Peyer's patch (tissue), 4 donors: ENCODE data around the gene TLR1.

Experiments
- POLR2A ChIP-seq, 2 donors: fragments of 450-650 bp; IDR thresholded peaks; one replicate each; pipeline ENCODE4 v1.5.1; 2017; ENCODE audit warnings: antibody characterized with exemption in 2 of 2, mild to moderate bottlenecking in 2 of 2, moderate library complexity in 2 of 2
- TF ChIP-seq, protein P1 (sequence below), 6 experiments: fragments of 450-650 bp in 4 of 6; fragments of 200-600 bp in 2 of 6; sonication (generic) in 1 of 6; IDR thresholded peaks; one replicate each; pipeline ENCODE4 v1.5.1; 2017 to 2019; ENCODE audit warnings: antibody characterized with exemption in 6 of 6, mild to moderate bottlenecking in 3 of 6, moderate library complexity in 1 of 6

DNA sequence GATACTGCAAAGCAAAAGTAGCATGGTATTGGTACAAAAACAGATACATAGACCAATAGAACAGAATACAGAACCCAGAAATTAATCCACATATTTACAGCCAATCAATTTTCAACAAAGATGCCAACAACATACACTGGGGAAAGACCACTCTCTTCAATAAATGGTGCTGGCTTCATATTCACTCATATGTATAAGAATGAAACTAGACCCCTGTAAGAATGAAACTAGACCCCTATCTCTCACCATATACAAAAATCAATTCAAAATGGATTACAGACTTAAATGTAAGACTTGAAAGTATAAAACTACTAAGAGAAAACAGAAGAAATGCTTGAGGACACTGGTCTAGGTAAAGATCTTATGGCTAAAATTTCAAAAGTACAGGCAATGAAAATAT, 32.7 kb upstream of the TLR1 start:
- TF ChIP-seq, protein P1, sequence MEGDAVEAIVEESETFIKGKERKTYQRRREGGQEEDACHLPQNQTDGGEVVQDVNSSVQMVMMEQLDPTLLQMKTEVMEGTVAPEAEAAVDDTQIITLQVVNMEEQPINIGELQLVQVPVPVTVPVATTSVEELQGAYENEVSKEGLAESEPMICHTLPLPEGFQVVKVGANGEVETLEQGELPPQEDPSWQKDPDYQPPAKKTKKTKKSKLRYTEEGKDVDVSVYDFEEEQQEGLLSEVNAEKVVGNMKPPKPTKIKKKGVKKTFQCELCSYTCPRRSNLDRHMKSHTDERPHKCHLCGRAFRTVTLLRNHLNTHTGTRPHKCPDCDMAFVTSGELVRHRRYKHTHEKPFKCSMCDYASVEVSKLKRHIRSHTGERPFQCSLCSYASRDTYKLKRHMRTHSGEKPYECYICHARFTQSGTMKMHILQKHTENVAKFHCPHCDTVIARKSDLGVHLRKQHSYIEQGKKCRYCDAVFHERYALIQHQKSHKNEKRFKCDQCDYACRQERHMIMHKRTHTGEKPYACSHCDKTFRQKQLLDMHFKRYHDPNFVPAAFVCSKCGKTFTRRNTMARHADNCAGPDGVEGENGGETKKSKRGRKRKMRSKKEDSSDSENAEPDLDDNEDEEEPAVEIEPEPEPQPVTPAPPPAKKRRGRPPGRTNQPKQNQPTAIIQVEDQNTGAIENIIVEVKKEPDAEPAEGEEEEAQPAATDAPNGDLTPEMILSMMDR (IDR thresholded peaks at IDR 0.05): no peak
- no peak for TF ChIP-seq POLR2A (IDR thresholded peaks at IDR 0.05)
